Measurements from ENCODE around the gene MTUS2. TPM values are rescaled to one million over a fixed set of nuclear protein-coding genes. Genes with fewer than 3 reads are reported as not detected.

MTUS2 gene
- total and polyA plus RNA-seq, 2 donors (not counting 1 experiment from before 2014, with no cell fraction given) = 0.06 TPM; not detected in 1

GRCh38 chr13:29279356-29280254 is 459.5 kb downstream of the MTUS2 start:
- Histone ChIP-seq H3K27me3 (ENCODE audit: control insufficient read depth, insufficient read depth, low read length) (no peaks in the 10 kb centered on the region), H3K9ac (ENCODE audit: insufficient read depth, low read length) (no peak overlapping the region), H4K20me1 (ENCODE audit: control insufficient read depth, extremely low read depth, insufficient read depth, low read length) (no peaks in the 10 kb centered on the region), H3K27ac (ENCODE audit: insufficient read depth, low read length) (no peak overlapping the region), H3K36me3 (ENCODE audit: control insufficient read depth, insufficient read depth, low read length) (no peaks in the 10 kb centered on the region), H3K4me2 (ENCODE audit: extremely low read depth, insufficient read depth, low read length) (no peak overlapping the region), H2AFZ (ENCODE audit: low read length) (no peak overlapping the region), H3K9me3 (ENCODE audit: control insufficient read depth, insufficient read depth, low read depth, low read length) (no peaks in the 10 kb centered on the region), H3K4me1 (ENCODE audit: control insufficient read depth, extremely low read depth, insufficient read depth, low read length) (no peaks in the 10 kb centered on the region), H3K79me2 (ENCODE audit: control insufficient read depth, insufficient read depth, low read length) (no peaks in the 10 kb centered on the region), H3K4me3 (replicated peaks in 1 of 4; ENCODE audit: control extremely low read depth in 1 of 4, insufficient read depth in 1 of 4, low read depth in 3 of 4, low read length in 4 of 4) (no peak overlapping the region)
- no peak for DNase-seq (ENCODE audit: low read depth in 2 of 2)
- TF ChIP-seq, protein P1, sequence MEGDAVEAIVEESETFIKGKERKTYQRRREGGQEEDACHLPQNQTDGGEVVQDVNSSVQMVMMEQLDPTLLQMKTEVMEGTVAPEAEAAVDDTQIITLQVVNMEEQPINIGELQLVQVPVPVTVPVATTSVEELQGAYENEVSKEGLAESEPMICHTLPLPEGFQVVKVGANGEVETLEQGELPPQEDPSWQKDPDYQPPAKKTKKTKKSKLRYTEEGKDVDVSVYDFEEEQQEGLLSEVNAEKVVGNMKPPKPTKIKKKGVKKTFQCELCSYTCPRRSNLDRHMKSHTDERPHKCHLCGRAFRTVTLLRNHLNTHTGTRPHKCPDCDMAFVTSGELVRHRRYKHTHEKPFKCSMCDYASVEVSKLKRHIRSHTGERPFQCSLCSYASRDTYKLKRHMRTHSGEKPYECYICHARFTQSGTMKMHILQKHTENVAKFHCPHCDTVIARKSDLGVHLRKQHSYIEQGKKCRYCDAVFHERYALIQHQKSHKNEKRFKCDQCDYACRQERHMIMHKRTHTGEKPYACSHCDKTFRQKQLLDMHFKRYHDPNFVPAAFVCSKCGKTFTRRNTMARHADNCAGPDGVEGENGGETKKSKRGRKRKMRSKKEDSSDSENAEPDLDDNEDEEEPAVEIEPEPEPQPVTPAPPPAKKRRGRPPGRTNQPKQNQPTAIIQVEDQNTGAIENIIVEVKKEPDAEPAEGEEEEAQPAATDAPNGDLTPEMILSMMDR (conservative IDR thresholded peaks at IDR 0.05 in 1 of 2, IDR thresholded peaks at IDR 0.05 in 1 of 2; ENCODE audit: low read depth in 1 of 2, low read length in 2 of 2) = no peak
- no peak for TF ChIP-seq EZH2 (IDR thresholded peaks at IDR 0.05; ENCODE audit: low read length, missing control alignments)

GRCh38 chr13:29281932-29282495 is 461.9 kb downstream of the MTUS2 start:
- no peak for DNase-seq (ENCODE audit: low read depth in 2 of 2)
- H3K27me3 ChIP-seq (ENCODE audit: control insufficient read depth, insufficient read depth, low read length) = no peaks in the 10 kb centered on the region

GRCh38 chr13:29284726-29285125 is 464.6 kb downstream of the MTUS2 start:
- Histone ChIP-seq H3K79me2 (ENCODE audit: control insufficient read depth, insufficient read depth, low read length) (no peaks in the 10 kb centered on the region), H4K20me1 (ENCODE audit: control insufficient read depth, extremely low read depth, insufficient read depth, low read length) (no peaks in the 10 kb centered on the region), H3K27me3 (ENCODE audit: control insufficient read depth, insufficient read depth, low read length) (no peaks in the 10 kb centered on the region), H3K27ac (ENCODE audit: insufficient read depth, low read length) (no peak overlapping the region), H2AFZ (ENCODE audit: low read length) (no peak overlapping the region), H3K4me3 (replicated peaks in 1 of 4; ENCODE audit: control extremely low read depth in 1 of 4, insufficient read depth in 1 of 4, low read depth in 3 of 4, low read length in 4 of 4) (no peak overlapping the region), H3K4me2 (ENCODE audit: extremely low read depth, insufficient read depth, low read length) (no peak overlapping the region), H3K4me1 (ENCODE audit: control insufficient read depth, extremely low read depth, insufficient read depth, low read length) (no peaks in the 10 kb centered on the region), H3K9ac (ENCODE audit: insufficient read depth, low read length) (no peak overlapping the region), H3K36me3 (ENCODE audit: control insufficient read depth, insufficient read depth, low read length) (no peaks in the 10 kb centered on the region), H3K9me3 (ENCODE audit: control insufficient read depth, insufficient read depth, low read depth, low read length) (no peaks in the 10 kb centered on the region)
- no peak for DNase-seq (ENCODE audit: low read depth in 2 of 2)
- TF ChIP-seq, protein P1 (conservative IDR thresholded peaks at IDR 0.05 in 1 of 2, IDR thresholded peaks at IDR 0.05 in 1 of 2; ENCODE audit: low read depth in 1 of 2, low read length in 2 of 2) = no peak
- TF ChIP-seq EZH2 (IDR thresholded peaks at IDR 0.05; ENCODE audit: low read length, missing control alignments) = no peak

More at GRCh38 chr13:29281932-29282495, 461.9 kb downstream of the MTUS2 start:
- H2AFZ ChIP-seq (ENCODE audit: low read length) = no peak overlapping the region
- no peak for TF ChIP-seq EZH2 (IDR thresholded peaks at IDR 0.05; ENCODE audit: low read length, missing control alignments)
- TF ChIP-seq, protein P1 (conservative IDR thresholded peaks at IDR 0.05 in 1 of 2, IDR thresholded peaks at IDR 0.05 in 1 of 2; ENCODE audit: low read depth in 1 of 2, low read length in 2 of 2) = no peak
- no peaks in the 10 kb centered on the region for H3K9me3 ChIP-seq (ENCODE audit: control insufficient read depth, insufficient read depth, low read depth, low read length)
- H3K4me1 ChIP-seq (ENCODE audit: control insufficient read depth, extremely low read depth, insufficient read depth, low read length) = no peaks in the 10 kb centered on the region
- H3K4me3 ChIP-seq (replicated peaks in 1 of 4; ENCODE audit: control extremely low read depth in 1 of 4, insufficient read depth in 1 of 4, low read depth in 3 of 4, low read length in 4 of 4) = no peak overlapping the region
- no peak overlapping the region for H3K9ac ChIP-seq (ENCODE audit: insufficient read depth, low read length)
- H3K4me2 ChIP-seq (ENCODE audit: extremely low read depth, insufficient read depth, low read length) = no peak overlapping the region
- no peaks in the 10 kb centered on the region for H3K36me3 ChIP-seq (ENCODE audit: control insufficient read depth, insufficient read depth, low read length)
- H3K27ac ChIP-seq (ENCODE audit: insufficient read depth, low read length) = no peak overlapping the region
- no peaks in the 10 kb centered on the region for H3K79me2 ChIP-seq (ENCODE audit: control insufficient read depth, insufficient read depth, low read length)
- no peaks in the 10 kb centered on the region for H4K20me1 ChIP-seq (ENCODE audit: control insufficient read depth, extremely low read depth, insufficient read depth, low read length)
